GM12878 (cell line): Measurements from ENCODE around the gene JMJD4.

Source experiments
- BCL11A ChIP-seq: IDR thresholded peaks from 2 replicates; pipeline ENCODE4 v1.6.1; 2011; ENCODE audit warnings: low read depth, low read length
- EZH2 ChIP-seq: IDR thresholded peaks from 2 replicates; pipeline ENCODE4 v1.6.1; 2012; ENCODE audit warnings: low read depth, mild to moderate bottlenecking, control low read depth, inconsistent platforms, low read length, borderline replicate concordance; ENCODE audit not compliant: control insufficient read depth
- NR2C2 ChIP-seq: IDR thresholded peaks from 2 replicates; pipeline ENCODE4 v1.6.1; 2011; ENCODE audit warnings: borderline replicate concordance, low read depth; ENCODE audit not compliant: control insufficient read depth, insufficient read length
- POLR2A ChIP-seq: IDR thresholded peaks from 2 replicates; pipeline ENCODE4 v1.6.1; 2011; ENCODE audit warnings: low read depth, mild to moderate bottlenecking, low read length
- SMAD5 ChIP-seq: IDR thresholded peaks from 2 replicates; pipeline ENCODE4 v1.6.1; 2016; ENCODE audit warnings: antibody characterized with exemption, low read depth
- SMC3 ChIP-seq: IDR thresholded peaks from 2 replicates; pipeline ENCODE4 v1.6.1; 2011; ENCODE audit warnings: low read length, improper control_type of control experiment, borderline replicate concordance
- SREBF2 ChIP-seq: IDR thresholded peaks from 2 replicates; pipeline ENCODE4 v1.6.1; 2012; ENCODE audit warnings: mild to moderate bottlenecking, low read length
- TAF1 ChIP-seq: IDR thresholded peaks from 2 replicates; pipeline ENCODE4 v1.6.1; 2011; ENCODE audit warnings: mild to moderate bottlenecking, low read depth, low read length, borderline replicate concordance
- TF ChIP-seq, protein P1 (sequence below): IDR thresholded peaks from 2 replicates; pipeline ENCODE4 v1.6.1; 2011; ENCODE audit warnings: borderline replicate concordance, low read depth, mild to moderate bottlenecking, moderate library complexity, low read length; ENCODE audit not compliant: insufficient read depth, poor library complexity, severe bottlenecking
- TF ChIP-seq, protein P2 (sequence below), 3 experiments: IDR thresholded peaks in 2 of 3; conservative IDR thresholded peaks in 1 of 3; 2 replicates each; pipeline ENCODE4 v1.5.1; 2011; ENCODE audit warnings: low read depth in 3 of 3, low read length in 3 of 3, mild to moderate bottlenecking in 3 of 3, control low read depth in 2 of 3, moderate library complexity in 2 of 3, inconsistent platforms in 1 of 3, mixed read lengths in 1 of 3; ENCODE audit not compliant: control insufficient read depth in 2 of 3, insufficient read depth in 1 of 3; ENCODE audit errors: extremely low read depth in 1 of 3
- TF ChIP-seq, protein P3 (sequence below): IDR thresholded peaks from 2 replicates; pipeline ENCODE4 v1.6.1; 2011; ENCODE audit warnings: borderline replicate concordance, low read depth, mild to moderate bottlenecking, moderate library complexity, mixed read lengths, low read length; ENCODE audit not compliant: insufficient read depth; ENCODE audit errors: extremely low read length
- TF ChIP-seq, protein P4 (sequence below): fragments of 450-650 bp; IDR thresholded peaks from 2 replicates; pipeline ENCODE4 v1.6.1; 2018; ENCODE audit warnings: mild to moderate bottlenecking, low read depth, moderate library complexity; ENCODE audit not compliant: partially characterized antibody

DNA sequence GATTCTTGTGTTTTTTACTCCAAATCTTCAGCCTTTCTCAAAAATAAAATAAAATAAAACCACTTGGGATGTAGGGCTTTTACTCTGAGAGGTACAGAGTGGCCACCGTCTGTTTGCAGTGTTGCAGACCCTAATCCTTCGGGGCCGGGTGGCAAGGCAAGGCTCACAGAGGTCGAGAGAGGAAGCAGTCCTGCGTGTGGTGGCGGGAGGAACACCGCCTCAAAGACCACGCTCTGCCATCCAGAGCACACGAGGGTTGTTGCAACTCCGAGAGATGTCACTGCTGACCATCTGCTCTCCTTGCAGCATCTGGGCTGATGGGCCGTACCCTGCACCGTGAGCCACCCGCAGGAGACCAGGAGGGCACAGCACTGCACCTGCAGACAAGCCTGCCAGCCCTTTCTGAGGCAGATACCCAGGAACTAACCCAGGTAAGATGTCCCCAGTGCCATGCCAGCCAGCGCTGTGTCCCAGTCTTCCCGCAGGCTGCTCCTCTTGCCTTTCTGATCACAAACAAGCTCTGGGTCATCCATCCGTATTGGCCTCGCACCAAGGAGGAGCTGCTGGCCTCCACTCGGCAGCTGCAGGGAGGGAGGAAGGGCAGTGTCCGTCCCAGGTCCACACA lies 31.7 kb upstream of the JMJD4 start:
- TF ChIP-seq, protein P1, sequence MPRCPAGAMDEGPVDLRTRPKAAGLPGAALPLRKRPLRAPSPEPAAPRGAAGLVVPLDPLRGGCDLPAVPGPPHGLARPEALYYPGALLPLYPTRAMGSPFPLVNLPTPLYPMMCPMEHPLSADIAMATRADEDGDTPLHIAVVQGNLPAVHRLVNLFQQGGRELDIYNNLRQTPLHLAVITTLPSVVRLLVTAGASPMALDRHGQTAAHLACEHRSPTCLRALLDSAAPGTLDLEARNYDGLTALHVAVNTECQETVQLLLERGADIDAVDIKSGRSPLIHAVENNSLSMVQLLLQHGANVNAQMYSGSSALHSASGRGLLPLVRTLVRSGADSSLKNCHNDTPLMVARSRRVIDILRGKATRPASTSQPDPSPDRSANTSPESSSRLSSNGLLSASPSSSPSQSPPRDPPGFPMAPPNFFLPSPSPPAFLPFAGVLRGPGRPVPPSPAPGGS: no peak
- TF ChIP-seq, protein P2, sequence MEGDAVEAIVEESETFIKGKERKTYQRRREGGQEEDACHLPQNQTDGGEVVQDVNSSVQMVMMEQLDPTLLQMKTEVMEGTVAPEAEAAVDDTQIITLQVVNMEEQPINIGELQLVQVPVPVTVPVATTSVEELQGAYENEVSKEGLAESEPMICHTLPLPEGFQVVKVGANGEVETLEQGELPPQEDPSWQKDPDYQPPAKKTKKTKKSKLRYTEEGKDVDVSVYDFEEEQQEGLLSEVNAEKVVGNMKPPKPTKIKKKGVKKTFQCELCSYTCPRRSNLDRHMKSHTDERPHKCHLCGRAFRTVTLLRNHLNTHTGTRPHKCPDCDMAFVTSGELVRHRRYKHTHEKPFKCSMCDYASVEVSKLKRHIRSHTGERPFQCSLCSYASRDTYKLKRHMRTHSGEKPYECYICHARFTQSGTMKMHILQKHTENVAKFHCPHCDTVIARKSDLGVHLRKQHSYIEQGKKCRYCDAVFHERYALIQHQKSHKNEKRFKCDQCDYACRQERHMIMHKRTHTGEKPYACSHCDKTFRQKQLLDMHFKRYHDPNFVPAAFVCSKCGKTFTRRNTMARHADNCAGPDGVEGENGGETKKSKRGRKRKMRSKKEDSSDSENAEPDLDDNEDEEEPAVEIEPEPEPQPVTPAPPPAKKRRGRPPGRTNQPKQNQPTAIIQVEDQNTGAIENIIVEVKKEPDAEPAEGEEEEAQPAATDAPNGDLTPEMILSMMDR (IDR thresholded peaks at IDR 0.05 in 2 of 3, conservative IDR thresholded peaks at IDR 0.05 in 1 of 3; ENCODE audit: control insufficient read depth in 2 of 3, extremely low read depth in 1 of 3, insufficient read depth in 1 of 3, low read depth in 3 of 3, low read length in 3 of 3): no peak
- TF ChIP-seq SREBF2 (no peak), TAF1 (no peak), NR2C2 (no peak), BCL11A (no peak), POLR2A (no peak), SMC3 (no peak), EZH2 (no peak), SMAD5 (no peak)
- TF ChIP-seq, protein P3, sequence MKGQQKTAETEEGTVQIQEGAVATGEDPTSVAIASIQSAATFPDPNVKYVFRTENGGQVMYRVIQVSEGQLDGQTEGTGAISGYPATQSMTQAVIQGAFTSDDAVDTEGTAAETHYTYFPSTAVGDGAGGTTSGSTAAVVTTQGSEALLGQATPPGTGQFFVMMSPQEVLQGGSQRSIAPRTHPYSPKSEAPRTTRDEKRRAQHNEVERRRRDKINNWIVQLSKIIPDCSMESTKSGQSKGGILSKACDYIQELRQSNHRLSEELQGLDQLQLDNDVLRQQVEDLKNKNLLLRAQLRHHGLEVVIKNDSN: no peak
- TF ChIP-seq, protein P4, sequence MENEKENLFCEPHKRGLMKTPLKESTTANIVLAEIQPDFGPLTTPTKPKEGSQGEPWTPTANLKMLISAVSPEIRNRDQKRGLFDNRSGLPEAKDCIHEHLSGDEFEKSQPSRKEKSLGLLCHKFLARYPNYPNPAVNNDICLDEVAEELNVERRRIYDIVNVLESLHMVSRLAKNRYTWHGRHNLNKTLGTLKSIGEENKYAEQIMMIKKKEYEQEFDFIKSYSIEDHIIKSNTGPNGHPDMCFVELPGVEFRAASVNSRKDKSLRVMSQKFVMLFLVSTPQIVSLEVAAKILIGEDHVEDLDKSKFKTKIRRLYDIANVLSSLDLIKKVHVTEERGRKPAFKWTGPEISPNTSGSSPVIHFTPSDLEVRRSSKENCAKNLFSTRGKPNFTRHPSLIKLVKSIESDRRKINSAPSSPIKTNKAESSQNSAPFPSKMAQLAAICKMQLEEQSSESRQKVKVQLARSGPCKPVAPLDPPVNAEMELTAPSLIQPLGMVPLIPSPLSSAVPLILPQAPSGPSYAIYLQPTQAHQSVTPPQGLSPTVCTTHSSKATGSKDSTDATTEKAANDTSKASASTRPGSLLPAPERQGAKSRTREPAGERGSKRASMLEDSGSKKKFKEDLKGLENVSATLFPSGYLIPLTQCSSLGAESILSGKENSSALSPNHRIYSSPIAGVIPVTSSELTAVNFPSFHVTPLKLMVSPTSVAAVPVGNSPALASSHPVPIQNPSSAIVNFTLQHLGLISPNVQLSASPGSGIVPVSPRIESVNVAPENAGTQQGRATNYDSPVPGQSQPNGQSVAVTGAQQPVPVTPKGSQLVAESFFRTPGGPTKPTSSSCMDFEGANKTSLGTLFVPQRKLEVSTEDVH: no peak
